HepG2 (cell line): ENCODE results near the gene C1S. TPM values are rescaled to one million over a fixed set of nuclear protein-coding genes. Genes with fewer than 3 reads are reported as not detected.
A peak's percentile ranks its signal among the peaks of the same experiment; 100 is the strongest.

ENCODE experiments used
- AGO1 ChIP-seq: fragments of 200-400 bp; formaldehyde crosslinking; IDR thresholded peaks from 2 replicates; pipeline ENCODE4 v1.6.1; 2017; ENCODE audit warnings: mild to moderate bottlenecking, low read depth, low read length, moderate library complexity; ENCODE audit not compliant: poor library complexity, severe bottlenecking
- ELF1 ChIP-seq: sonication (generic); formaldehyde crosslinking; IDR thresholded peaks from 2 replicates; pipeline ENCODE4 v1.4.0; 2020; ENCODE audit warnings: missing genetic modification reagents
- FOXC1 ChIP-seq: sonication (generic); formaldehyde crosslinking; IDR thresholded peaks from 2 replicates; pipeline ENCODE4 v1.8.0; 2022; ENCODE audit warnings: mild to moderate bottlenecking, missing genetic modification reagents, borderline replicate concordance
- HDAC2 ChIP-seq: sonication (generic); formaldehyde crosslinking; IDR thresholded peaks from 2 replicates; pipeline ENCODE4 v1.4.0; 2020; ENCODE audit warnings: missing genetic modification reagents
- HES4 ChIP-seq: sonication (generic); formaldehyde crosslinking; IDR thresholded peaks from 2 replicates; pipeline ENCODE4 v1.9.0; 2021; ENCODE audit warnings: mild to moderate bottlenecking, missing genetic modification reagents, borderline replicate concordance
- HNRNPH1 ChIP-seq: fragments of 200-400 bp; formaldehyde crosslinking; optimal IDR thresholded peaks from 2 replicates; pipeline ENCODE3; 2017; ENCODE audit warnings: mild to moderate bottlenecking, low read depth, low read length
- MED1 ChIP-seq: sonication (generic); formaldehyde crosslinking; IDR thresholded peaks from 2 replicates; pipeline ENCODE4 v1.4.0; 2020; ENCODE audit warnings: missing genetic modification reagents
- MIXL1 ChIP-seq: IDR thresholded peaks from 2 replicates; pipeline ENCODE4 v1.6.1; 2016
- PITX1 ChIP-seq: sonication (generic); formaldehyde crosslinking; IDR thresholded peaks from 2 replicates; pipeline ENCODE4 v1.5.1; 2020; ENCODE audit warnings: mild to moderate bottlenecking, missing genetic modification reagents
- SALL2 ChIP-seq: sonication (generic); formaldehyde crosslinking; IDR thresholded peaks from 2 replicates; pipeline ENCODE4 v1.8.1; 2023; ENCODE audit warnings: mild to moderate bottlenecking, missing genetic modification reagents, inconsistent platforms
- SP2 ChIP-seq: sonication (generic); formaldehyde crosslinking; IDR thresholded peaks from 2 replicates; pipeline ENCODE4 v1.5.1; 2020; ENCODE audit warnings: mild to moderate bottlenecking, missing genetic modification reagents
- YEATS2 ChIP-seq: sonication (generic); formaldehyde crosslinking; IDR thresholded peaks from 2 replicates; pipeline ENCODE4 v1.4.0; 2020; ENCODE audit warnings: missing genetic modification reagents, borderline replicate concordance
- ZBTB20 ChIP-seq: sonication (generic); formaldehyde crosslinking; IDR thresholded peaks from 2 replicates; pipeline ENCODE4 v1.8.1; 2023; ENCODE audit warnings: missing genetic modification reagents, low read depth, mild to moderate bottlenecking, borderline replicate concordance
- ZFAT ChIP-seq: sonication (generic); formaldehyde crosslinking; conservative IDR thresholded peaks from 2 replicates; pipeline ENCODE4 v1.8.1; 2023; ENCODE audit warnings: missing genetic modification reagents, inconsistent platforms
- ZMYM3 ChIP-seq: sonication (generic); formaldehyde crosslinking; IDR thresholded peaks from 2 replicates; pipeline ENCODE4 v1.5.1; 2020; ENCODE audit warnings: mild to moderate bottlenecking, missing genetic modification reagents
- ZNF256 ChIP-seq: sonication (generic); formaldehyde crosslinking; conservative IDR thresholded peaks from 2 replicates; pipeline ENCODE4 v1.4.0; 2020; ENCODE audit warnings: missing genetic modification reagents
- ZNF563 ChIP-seq: sonication (generic); formaldehyde crosslinking; IDR thresholded peaks from 2 replicates; pipeline ENCODE4 v1.8.0; 2022; ENCODE audit warnings: mild to moderate bottlenecking, moderate library complexity, missing genetic modification reagents
- ZNF703 ChIP-seq: sonication (generic); formaldehyde crosslinking; IDR thresholded peaks from 2 replicates; pipeline ENCODE4 v1.5.1; 2020; ENCODE audit warnings: missing genetic modification reagents, mild to moderate bottlenecking, moderate library complexity, borderline replicate concordance
- ZNF816 ChIP-seq: sonication (generic); formaldehyde crosslinking; IDR thresholded peaks from 2 replicates; pipeline ENCODE4 v1.8.0; 2022; ENCODE audit warnings: missing genetic modification reagents, mild to moderate bottlenecking, borderline replicate concordance
- ZNF850 ChIP-seq: sonication (generic); formaldehyde crosslinking; conservative IDR thresholded peaks from 2 replicates; pipeline ENCODE4 v1.9.0; 2021; ENCODE audit warnings: mild to moderate bottlenecking, missing genetic modification reagents
- polyA plus RNA-seq, 8 experiments: library from polyadenylated mRNA; depleted of rRNA in 3 of 8; stranded (reverse) in 7 of 8; unstranded in 1 of 8; fragments of >200 nt; fragmentation: Illumina TruSeq in 4 of 8; extraction: Trizol in 4 of 8; gene quantifications; 2 replicates each; pipeline versions ENCODE4 v1.2.1 to v1.2.3, GENCODE V29; 2011 to 2016; ENCODE audit warnings: low read depth in 4 of 8, missing spikeins in 1 of 8, mixed read lengths in 1 of 8; ENCODE audit not compliant: insufficient read depth in 1 of 8
- total RNA-seq, 5 experiments: library from RNA; depleted of rRNA; stranded (reverse); fragments of >200 nt; fragmentation: Illumina TruSeq; extraction: Trizol; gene quantifications; 2 replicates each; pipeline ENCODE4 v1.2.3, GENCODE V29; 2016; ENCODE audit warnings: low read depth in 1 of 5
- TF ChIP-seq, protein P1 (sequence below): sonication (generic); formaldehyde crosslinking; IDR thresholded peaks from 2 replicates; pipeline ENCODE4 v1.5.1; 2020; ENCODE audit warnings: mild to moderate bottlenecking, missing genetic modification reagents, moderate library complexity
- TF ChIP-seq, protein P2 (sequence below): IDR thresholded peaks from 2 replicates; pipeline ENCODE4 v1.6.1; 2016; ENCODE audit warnings: low read depth, borderline replicate concordance
- TF ChIP-seq, protein P3 (sequence below): sonication (generic); formaldehyde crosslinking; IDR thresholded peaks from 2 replicates; pipeline ENCODE4 v1.8.1; 2023; ENCODE audit warnings: missing genetic modification reagents, mild to moderate bottlenecking, borderline replicate concordance
- TF ChIP-seq, protein P4 (sequence below): sonication (generic); IDR thresholded peaks from 2 replicates; pipeline ENCODE4 v1.6.1; 2016; ENCODE audit warnings: low read depth, borderline replicate concordance
- TF ChIP-seq, protein P5 (sequence below): sonication (generic); formaldehyde crosslinking; IDR thresholded peaks from 2 replicates; pipeline ENCODE4 v1.4.0; 2020; ENCODE audit warnings: missing genetic modification reagents

C1S gene
- total and polyA plus RNA-seq, 2 of the 13 experiments (the other 11 are each of a cell fraction or from before 2014, with no cell fraction given) = 14.5 to 18.2 TPM

DNA sequence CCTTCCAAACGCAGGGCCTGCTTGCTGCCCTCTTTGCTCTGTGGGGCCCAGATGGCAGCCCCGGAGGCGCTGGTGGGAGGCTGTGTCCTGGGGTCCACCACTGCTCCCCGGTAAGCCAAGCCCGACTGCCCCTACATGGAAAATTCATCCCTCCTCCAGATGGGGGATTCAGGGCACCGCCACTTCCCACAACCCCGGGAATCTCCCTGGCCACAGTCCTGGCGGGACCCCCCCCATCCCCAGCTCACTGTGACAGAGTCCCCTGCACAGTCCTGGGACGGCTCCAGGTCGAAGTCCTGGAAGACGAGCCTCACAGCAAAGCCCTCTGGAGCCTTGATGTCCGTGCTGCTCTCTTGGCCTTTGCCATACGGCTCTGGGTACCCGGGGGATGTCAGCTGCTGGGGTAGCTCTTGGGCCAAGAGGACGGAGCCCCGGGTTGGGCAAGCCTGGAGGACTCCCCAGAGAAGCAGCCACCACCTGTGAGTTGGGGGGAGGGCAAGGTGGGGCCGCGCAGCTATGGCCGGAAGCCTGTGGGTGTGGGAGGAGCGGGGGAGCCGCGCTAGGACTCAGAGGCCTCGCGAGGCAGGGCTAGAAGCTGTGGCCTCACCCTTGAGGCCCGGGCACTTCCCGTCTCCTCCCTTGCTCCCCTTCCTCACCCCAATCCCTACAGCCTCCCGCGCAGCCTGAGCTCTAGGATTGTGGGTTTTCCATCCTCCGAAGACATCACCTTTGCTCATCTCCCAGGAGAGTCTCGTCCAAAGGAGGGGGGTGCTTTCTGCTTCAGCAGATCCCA is 47.7 kb downstream of the C1S start (continued):
- TF ChIP-seq, protein P1, sequence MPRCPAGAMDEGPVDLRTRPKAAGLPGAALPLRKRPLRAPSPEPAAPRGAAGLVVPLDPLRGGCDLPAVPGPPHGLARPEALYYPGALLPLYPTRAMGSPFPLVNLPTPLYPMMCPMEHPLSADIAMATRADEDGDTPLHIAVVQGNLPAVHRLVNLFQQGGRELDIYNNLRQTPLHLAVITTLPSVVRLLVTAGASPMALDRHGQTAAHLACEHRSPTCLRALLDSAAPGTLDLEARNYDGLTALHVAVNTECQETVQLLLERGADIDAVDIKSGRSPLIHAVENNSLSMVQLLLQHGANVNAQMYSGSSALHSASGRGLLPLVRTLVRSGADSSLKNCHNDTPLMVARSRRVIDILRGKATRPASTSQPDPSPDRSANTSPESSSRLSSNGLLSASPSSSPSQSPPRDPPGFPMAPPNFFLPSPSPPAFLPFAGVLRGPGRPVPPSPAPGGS (CRISPR knock-in tag) = peak; percentile 66; the same call in 1 of the 2 replicates
- TF ChIP-seq SP2 (CRISPR knock-in tag) = no peak
- TF ChIP-seq, protein P2, sequence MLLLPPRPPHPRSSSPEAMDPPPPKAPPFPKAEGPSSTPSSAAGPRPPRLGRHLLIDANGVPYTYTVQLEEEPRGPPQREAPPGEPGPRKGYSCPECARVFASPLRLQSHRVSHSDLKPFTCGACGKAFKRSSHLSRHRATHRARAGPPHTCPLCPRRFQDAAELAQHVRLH (CRISPR knock-in tag) = peak; percentile 66; the same call in 1 of the 2 replicates
- TF ChIP-seq ELF1 (CRISPR knock-in tag) = peak; percentile 56
- TF ChIP-seq, protein P3, sequence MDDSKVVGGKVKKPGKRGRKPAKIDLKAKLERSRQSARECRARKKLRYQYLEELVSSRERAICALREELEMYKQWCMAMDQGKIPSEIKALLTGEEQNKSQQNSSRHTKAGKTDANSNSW = no peak
- no peak for TF ChIP-seq ZNF850
- no peak for TF ChIP-seq ZBTB20
- TF ChIP-seq, protein P4, sequence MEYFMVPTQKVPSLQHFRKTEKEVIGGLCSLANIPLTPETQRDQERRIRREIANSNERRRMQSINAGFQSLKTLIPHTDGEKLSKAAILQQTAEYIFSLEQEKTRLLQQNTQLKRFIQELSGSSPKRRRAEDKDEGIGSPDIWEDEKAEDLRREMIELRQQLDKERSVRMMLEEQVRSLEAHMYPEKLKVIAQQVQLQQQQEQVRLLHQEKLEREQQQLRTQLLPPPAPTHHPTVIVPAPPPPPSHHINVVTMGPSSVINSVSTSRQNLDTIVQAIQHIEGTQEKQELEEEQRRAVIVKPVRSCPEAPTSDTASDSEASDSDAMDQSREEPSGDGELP = peak; percentile 76; the same call in 1 of the 2 replicates
- TF ChIP-seq PITX1 (CRISPR knock-in tag) = peak; percentile 14
- TF ChIP-seq, protein P5, sequence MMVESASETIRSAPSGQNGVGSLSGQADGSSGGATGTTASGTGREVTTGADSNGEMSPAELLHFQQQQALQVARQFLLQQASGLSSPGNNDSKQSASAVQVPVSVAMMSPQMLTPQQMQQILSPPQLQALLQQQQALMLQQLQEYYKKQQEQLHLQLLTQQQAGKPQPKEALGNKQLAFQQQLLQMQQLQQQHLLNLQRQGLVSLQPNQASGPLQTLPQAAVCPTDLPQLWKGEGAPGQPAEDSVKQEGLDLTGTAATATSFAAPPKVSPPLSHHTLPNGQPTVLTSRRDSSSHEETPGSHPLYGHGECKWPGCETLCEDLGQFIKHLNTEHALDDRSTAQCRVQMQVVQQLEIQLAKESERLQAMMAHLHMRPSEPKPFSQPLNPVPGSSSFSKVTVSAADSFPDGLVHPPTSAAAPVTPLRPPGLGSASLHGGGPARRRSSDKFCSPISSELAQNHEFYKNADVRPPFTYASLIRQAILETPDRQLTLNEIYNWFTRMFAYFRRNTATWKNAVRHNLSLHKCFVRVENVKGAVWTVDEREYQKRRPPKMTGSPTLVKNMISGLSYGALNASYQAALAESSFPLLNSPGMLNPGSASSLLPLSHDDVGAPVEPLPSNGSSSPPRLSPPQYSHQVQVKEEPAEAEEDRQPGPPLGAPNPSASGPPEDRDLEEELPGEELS (CRISPR knock-in tag) = peak; percentile 43; the same call in 1 of the 2 replicates
- TF ChIP-seq ZNF816 (CRISPR knock-in tag) = 0 out of 2 replicates have a peak, but pooled peaks have one; percentile 38
- TF ChIP-seq ZMYM3 (CRISPR knock-in tag) = peak; percentile 37; the same call in 1 of the 2 replicates
- TF ChIP-seq SALL2 (CRISPR knock-in tag) = peak; percentile 59; the same call in 1 of the 2 replicates
- TF ChIP-seq AGO1 = peak; percentile 66
- TF ChIP-seq HES4 (CRISPR knock-in tag) = 0 out of 2 replicates have a peak, but pooled peaks have one; percentile 45
- peak; percentile 41; the same call in 1 of the 2 replicates for TF ChIP-seq HDAC2
- TF ChIP-seq FOXC1 (CRISPR knock-in tag) = peak; percentile 96
- peak; percentile 7; the same call in 1 of the 2 replicates for TF ChIP-seq MIXL1 (CRISPR knock-in tag)
- no peak for TF ChIP-seq ZFAT (CRISPR knock-in tag)
- no peak for TF ChIP-seq ZNF703
- TF ChIP-seq MED1 = 0 out of 2 replicates have a peak, but pooled peaks have one; percentile 57
- TF ChIP-seq HNRNPH1 = no peak
- TF ChIP-seq YEATS2 (CRISPR knock-in tag) = no peak; the same call in 1 of the 2 replicates
- peak; percentile 75; the same call in 1 of the 2 replicates for TF ChIP-seq ZNF563
- peak; percentile 64; the same call in 1 of the 2 replicates for TF ChIP-seq ZNF256 (CRISPR knock-in tag)
